Peyer's patch (tissue), 4 donors: Measurements from ENCODE around the gene NEK9. TPM values are rescaled to one million over a fixed set of nuclear protein-coding genes. Genes with fewer than 3 reads are reported as not detected.

Experiments
- DNase-seq, 3 donors: peaks; one replicate each; pipeline ENCODE4 v3.0.0-alpha.2; 2017 to 2019
- H3K27ac ChIP-seq, 4 donors: fragments of 200-600 bp; sonication (generic); one replicate each; pipeline ENCODE4 v1.5.1; 2016 to 2019
- H3K27me3 ChIP-seq, 2 donors: fragments of 200-600 bp; sonication (generic); one replicate each; pipeline ENCODE4 v1.5.1; 2019
- H3K36me3 ChIP-seq, 3 donors: fragments of 200-600 bp; sonication (generic); one replicate each; pipeline ENCODE4 v1.5.1; 2016 to 2019
- H3K4me1 ChIP-seq, 4 donors: fragments of 200-600 bp; sonication (generic); one replicate each; pipeline ENCODE4 v1.5.1; 2016 to 2019
- H3K4me3 ChIP-seq, 4 donors: fragments of 200-600 bp; sonication (generic); 1 replicate in 3 of 4; 2 replicates in 1 of 4; pipeline ENCODE4 v1.5.1; 2016 to 2019; ENCODE audit warnings: mild to moderate bottlenecking in 1 of 4
- H3K9me3 ChIP-seq, 4 donors: fragments of 200-600 bp; sonication (generic); one replicate each; pipeline ENCODE4 v1.5.1; 2016 to 2019; ENCODE audit warnings: mild to moderate bottlenecking in 1 of 4
- POLR2A ChIP-seq, 2 donors: fragments of 450-650 bp; IDR thresholded peaks; one replicate each; pipeline ENCODE4 v1.5.1; 2017; ENCODE audit warnings: antibody characterized with exemption in 2 of 2, mild to moderate bottlenecking in 2 of 2, moderate library complexity in 2 of 2
- total RNA-seq, 4 donors: library from RNA; depleted of rRNA; stranded (reverse); fragments of >200 nt; gene quantifications; one replicate each; pipeline ENCODE4 v1.1.0, GENCODE V29; 2016
- TF ChIP-seq, protein P1 (sequence below), 6 experiments: fragments of 450-650 bp in 4 of 6; fragments of 200-600 bp in 2 of 6; sonication (generic) in 1 of 6; IDR thresholded peaks; one replicate each; pipeline ENCODE4 v1.5.1; 2017 to 2019; ENCODE audit warnings: antibody characterized with exemption in 6 of 6, mild to moderate bottlenecking in 3 of 6, moderate library complexity in 1 of 6

Gene NEK9
- total RNA-seq, 4 donors from 2014 or later: 32.4 to 53.6 (median 42.0) TPM

GRCh38 chr14:75168586-75169335 is 41.9 kb upstream of the NEK9 start:
- Histone ChIP-seq H3K4me3 (no peak overlapping the region), H3K36me3 (no peaks in the 10 kb centered on the region), H3K27me3 (no peaks in the 10 kb centered on the region), H3K4me1 (peaks cover 0 to 23% (median under 1%) of the 10 kb centered on the region in 4 donors), H3K27ac (no peak overlapping the region), H3K9me3 (no peaks in the 10 kb centered on the region)
- TF ChIP-seq POLR2A (IDR thresholded peaks at IDR 0.05): no peak
- TF ChIP-seq, protein P1, sequence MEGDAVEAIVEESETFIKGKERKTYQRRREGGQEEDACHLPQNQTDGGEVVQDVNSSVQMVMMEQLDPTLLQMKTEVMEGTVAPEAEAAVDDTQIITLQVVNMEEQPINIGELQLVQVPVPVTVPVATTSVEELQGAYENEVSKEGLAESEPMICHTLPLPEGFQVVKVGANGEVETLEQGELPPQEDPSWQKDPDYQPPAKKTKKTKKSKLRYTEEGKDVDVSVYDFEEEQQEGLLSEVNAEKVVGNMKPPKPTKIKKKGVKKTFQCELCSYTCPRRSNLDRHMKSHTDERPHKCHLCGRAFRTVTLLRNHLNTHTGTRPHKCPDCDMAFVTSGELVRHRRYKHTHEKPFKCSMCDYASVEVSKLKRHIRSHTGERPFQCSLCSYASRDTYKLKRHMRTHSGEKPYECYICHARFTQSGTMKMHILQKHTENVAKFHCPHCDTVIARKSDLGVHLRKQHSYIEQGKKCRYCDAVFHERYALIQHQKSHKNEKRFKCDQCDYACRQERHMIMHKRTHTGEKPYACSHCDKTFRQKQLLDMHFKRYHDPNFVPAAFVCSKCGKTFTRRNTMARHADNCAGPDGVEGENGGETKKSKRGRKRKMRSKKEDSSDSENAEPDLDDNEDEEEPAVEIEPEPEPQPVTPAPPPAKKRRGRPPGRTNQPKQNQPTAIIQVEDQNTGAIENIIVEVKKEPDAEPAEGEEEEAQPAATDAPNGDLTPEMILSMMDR (IDR thresholded peaks at IDR 0.05): no peak
- no peak for DNase-seq

DNA sequence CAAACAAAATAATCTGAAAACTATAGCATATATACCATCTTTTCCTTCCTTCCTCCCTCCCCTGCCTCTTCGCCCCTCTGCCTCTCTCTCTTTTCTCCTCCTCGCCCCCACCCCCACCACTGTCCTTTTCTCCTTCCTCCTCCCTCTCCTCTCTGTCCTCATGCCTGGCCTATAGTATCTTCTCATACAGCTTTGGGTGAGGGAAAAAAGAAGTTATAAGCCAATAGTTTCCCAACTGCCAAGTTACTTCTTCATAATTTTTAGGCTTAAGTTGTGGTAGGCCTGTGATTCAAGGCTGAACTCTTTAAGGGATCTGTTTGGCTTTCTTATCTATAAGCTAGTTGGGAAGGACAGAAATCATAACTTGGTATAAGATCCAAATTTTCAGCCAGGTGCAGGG is 40.5 kb upstream of the NEK9 start:
- H3K27me3 ChIP-seq: no peaks in the 10 kb centered on the region
- no peaks in the 10 kb centered on the region for H3K9me3 ChIP-seq
- H3K36me3 ChIP-seq: no peaks in the 10 kb centered on the region
- H3K27ac ChIP-seq: no peak overlapping the region
- no peak for TF ChIP-seq POLR2A (IDR thresholded peaks at IDR 0.05)
- TF ChIP-seq, protein P1 (IDR thresholded peaks at IDR 0.05): no peak
- no peak overlapping the region for H3K4me3 ChIP-seq
- peaks cover 0 to 21% (median 0%) of the 10 kb centered on the region in 4 donors for H3K4me1 ChIP-seq
- DNase-seq: no peak

DNA sequence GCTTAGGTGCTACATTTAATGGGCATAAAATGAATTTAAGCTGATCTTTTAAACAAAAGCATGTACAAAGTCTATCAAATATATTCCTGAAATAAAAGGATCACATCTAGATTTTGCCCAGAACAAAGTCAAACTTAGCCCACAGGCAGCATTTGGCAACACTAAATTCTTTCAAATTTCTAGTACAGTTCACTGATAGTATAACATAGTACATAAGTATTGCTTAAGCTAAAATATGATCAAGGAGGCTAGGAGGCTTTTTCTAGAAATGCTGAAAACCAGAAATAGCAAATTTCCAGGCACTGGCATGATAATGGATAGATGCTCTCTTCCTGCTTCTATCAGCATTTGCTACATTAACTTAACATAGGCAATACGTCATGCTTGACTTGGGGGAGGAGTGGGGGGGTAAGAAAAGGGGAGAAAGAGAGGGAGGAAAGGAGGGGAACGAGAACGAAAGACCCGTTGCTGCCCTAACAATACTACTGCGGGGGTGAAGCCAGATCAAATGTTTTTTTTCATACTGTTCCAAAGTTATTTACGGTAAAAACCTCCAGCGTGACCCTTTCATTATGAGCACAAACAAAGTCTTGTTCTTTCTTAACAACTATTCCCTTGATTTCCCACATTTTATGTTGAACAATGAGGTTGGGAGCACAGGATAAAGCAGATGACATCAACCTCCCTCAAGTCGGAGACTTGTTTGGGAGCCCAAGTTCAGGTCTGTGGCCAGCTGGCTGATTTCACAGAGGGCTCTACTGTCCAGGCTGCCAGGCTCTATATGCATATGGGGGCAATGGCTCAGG is 38.9 kb upstream of the NEK9 start:
- TF ChIP-seq, protein P1 (IDR thresholded peaks at IDR 0.05): no peak
- no peak for TF ChIP-seq POLR2A (IDR thresholded peaks at IDR 0.05)
- DNase-seq: no peak

DNA sequence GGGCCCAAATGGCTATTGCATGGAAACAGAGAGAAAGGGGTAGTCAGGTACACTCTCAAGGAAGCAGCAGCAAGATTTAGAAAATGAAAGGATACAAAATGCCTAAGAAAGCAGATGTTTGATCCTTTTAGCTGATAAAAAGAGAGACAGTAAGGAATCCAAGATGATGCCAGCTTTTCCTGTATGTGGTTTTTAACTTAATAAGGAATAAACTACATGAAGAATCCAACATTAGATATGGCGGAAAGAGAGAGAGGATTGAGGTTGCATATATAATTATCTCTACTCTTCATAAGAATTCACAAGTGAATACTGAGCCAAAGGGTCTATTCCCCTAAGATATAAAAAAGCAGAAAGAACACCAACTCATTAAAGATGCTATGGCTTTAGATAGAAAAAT is 38.0 kb upstream of the NEK9 start:
- no peak for DNase-seq
- Histone ChIP-seq H3K27me3 (no peaks in the 10 kb centered on the region), H3K4me3 (no peak overlapping the region), H3K9me3 (no peaks in the 10 kb centered on the region), H3K27ac (no peak overlapping the region), H3K36me3 (no peaks in the 10 kb centered on the region), H3K4me1 (peaks cover 0 to 27% (median under 1%) of the 10 kb centered on the region in 4 donors)
- TF ChIP-seq POLR2A (IDR thresholded peaks at IDR 0.05): no peak
- TF ChIP-seq, protein P1 (IDR thresholded peaks at IDR 0.05): no peak

More for the DNA sequence above, 38.9 kb upstream of the NEK9 start:
- H3K27ac ChIP-seq: peak overlapping the region in 1 of 4 donors; percentile 9
- H3K36me3 ChIP-seq: no peaks in the 10 kb centered on the region
- no peaks in the 10 kb centered on the region for H3K27me3 ChIP-seq
- no peak overlapping the region for H3K4me3 ChIP-seq
- H3K9me3 ChIP-seq: no peaks in the 10 kb centered on the region
- peaks cover 0 to 25% (median 0%) of the 10 kb centered on the region in 4 donors for H3K4me1 ChIP-seq

GRCh38 chr14:75163677-75164076 is 36.8 kb upstream of the NEK9 start:
- H3K4me3 ChIP-seq: no peak overlapping the region
- TF ChIP-seq POLR2A (IDR thresholded peaks at IDR 0.05): no peak
- TF ChIP-seq, protein P1 (IDR thresholded peaks at IDR 0.05): no peak
- no peak overlapping the region for H3K27ac ChIP-seq
- H3K27me3 ChIP-seq: no peaks in the 10 kb centered on the region
- no peaks in the 10 kb centered on the region for H3K36me3 ChIP-seq
- no peak for DNase-seq
- no peaks in the 10 kb centered on the region for H3K9me3 ChIP-seq
- H3K4me1 ChIP-seq: peaks cover 0 to 22% (median 5%) of the 10 kb centered on the region in 4 donors
